ENCODE measurements around the gene ITGBL1. TPM values are rescaled to one million over a fixed set of nuclear protein-coding genes. Genes with fewer than 3 reads are reported as not detected.

Gene ITGBL1
- total RNA-seq, 3 donors from 2014 or later: 8.2 to 62.5 (median 18.6) TPM

DNA sequence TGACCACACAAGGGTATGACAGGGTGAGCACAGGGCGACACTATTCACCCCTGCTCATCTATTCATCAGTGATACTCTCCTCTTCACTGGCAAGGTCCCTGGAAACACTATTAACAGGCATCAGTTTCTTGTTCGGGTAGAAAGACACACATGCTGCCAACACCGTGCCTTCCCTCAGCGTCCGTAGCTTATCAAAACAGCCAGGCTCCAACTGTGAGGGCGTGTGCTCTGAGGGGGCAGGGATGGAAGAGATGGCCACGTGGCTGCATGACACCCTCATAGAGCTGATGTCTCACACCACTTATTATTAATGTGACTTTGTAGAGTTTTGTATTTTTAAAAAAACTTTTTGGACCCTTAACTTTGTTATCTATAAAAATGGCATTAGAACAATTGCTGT, 160.3 kb downstream of the ITGBL1 start:
- intact Hi-C loops (cut with DNase I; ENCODE audit: low total_unique reads): loop anchor here (2.0 kb wide), 1 partner anchor 38 kb away; no protein-coding TSS in a partner anchor
- Histone ChIP-seq H3K27ac (no peak overlapping the region), H3K4me3 (no peak overlapping the region), H3K36me3 (no peaks in the 10 kb centered on the region), H3K9me3 (no peaks in the 10 kb centered on the region), H3K4me1 (no peaks in the 10 kb centered on the region), H3K27me3 (no peaks in the 10 kb centered on the region)
- TF ChIP-seq, protein P1, sequence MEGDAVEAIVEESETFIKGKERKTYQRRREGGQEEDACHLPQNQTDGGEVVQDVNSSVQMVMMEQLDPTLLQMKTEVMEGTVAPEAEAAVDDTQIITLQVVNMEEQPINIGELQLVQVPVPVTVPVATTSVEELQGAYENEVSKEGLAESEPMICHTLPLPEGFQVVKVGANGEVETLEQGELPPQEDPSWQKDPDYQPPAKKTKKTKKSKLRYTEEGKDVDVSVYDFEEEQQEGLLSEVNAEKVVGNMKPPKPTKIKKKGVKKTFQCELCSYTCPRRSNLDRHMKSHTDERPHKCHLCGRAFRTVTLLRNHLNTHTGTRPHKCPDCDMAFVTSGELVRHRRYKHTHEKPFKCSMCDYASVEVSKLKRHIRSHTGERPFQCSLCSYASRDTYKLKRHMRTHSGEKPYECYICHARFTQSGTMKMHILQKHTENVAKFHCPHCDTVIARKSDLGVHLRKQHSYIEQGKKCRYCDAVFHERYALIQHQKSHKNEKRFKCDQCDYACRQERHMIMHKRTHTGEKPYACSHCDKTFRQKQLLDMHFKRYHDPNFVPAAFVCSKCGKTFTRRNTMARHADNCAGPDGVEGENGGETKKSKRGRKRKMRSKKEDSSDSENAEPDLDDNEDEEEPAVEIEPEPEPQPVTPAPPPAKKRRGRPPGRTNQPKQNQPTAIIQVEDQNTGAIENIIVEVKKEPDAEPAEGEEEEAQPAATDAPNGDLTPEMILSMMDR (IDR thresholded peaks at IDR 0.05): no peak
- TF ChIP-seq POLR2A (IDR thresholded peaks at IDR 0.05) (no peak), POLR2AphosphoS5 (IDR thresholded peaks at IDR 0.05) (no peak)
- DNase-seq (ENCODE audit: low spot score in 2 of 2): no peak

DNA sequence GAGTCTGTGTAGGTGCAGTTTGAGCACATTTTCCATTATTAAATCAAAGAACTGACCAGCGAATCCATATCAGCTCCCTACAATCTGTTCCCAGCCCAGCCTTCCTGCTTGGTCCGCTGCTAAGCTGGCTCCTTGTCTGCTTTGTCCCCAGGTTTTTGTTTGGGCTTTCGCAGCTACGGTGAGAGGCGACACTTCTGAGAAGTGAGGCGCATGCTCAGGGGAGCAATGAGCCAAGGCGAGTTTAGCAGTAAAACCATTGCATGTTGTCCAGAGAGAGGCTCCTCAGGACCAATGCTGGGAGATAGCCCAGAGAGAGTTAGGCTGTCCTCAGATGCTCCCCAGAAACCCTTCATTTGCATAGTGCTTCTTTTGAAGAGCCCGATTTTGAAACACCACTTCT, 162.0 kb downstream of the ITGBL1 start:
- TF ChIP-seq POLR2AphosphoS5 (IDR thresholded peaks at IDR 0.05) (no peak), POLR2A (IDR thresholded peaks at IDR 0.05) (no peak)
- TF ChIP-seq, protein P1 (IDR thresholded peaks at IDR 0.05): no peak

DNA sequence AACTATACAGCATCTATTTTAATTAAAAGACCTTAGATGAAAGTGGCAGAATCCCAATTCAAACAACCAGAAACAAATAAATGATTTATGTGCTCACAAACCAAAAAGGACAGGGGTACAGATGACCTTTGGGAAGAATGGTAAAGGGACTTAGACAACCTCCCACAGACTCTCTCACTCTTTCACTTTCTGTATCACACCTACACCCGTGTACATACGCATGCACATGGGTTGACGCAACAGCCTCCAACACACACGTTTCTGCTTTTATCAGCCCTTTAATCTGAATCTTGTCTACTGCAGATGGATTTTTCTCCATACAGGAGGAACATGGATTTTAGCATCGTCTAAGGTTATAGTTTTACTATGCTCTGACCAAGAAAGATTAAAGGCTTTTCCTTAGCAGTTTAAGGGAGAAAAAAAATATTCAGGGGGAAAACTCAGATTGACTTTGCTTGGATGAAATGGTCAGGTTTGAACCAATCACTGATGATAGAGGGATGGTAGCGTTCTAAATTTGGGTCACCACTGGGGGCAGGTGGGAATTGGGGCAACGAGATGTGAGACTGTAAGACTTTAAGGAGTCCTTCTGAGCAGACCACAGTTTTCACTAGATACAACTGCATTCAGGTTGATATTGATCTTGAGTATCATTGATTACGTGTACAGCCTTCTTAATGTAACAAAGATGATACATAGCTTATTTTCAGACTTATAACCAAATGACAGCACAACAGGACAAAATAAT, 166.1 kb downstream of the ITGBL1 start:
- no peaks in the 10 kb centered on the region for H3K4me1 ChIP-seq
- TF ChIP-seq POLR2A (IDR thresholded peaks at IDR 0.05) (no peak), POLR2AphosphoS5 (IDR thresholded peaks at IDR 0.05) (no peak)
- H3K36me3 ChIP-seq: no peaks in the 10 kb centered on the region
- no peaks in the 10 kb centered on the region for H3K27me3 ChIP-seq
- no peaks in the 10 kb centered on the region for H3K9me3 ChIP-seq
- intact Hi-C loops (cut with DNase I; ENCODE audit: low total_unique reads): no loop called here
- H3K4me3 ChIP-seq: no peak overlapping the region
- no peak for DNase-seq (ENCODE audit: low spot score in 2 of 2)
- no peak overlapping the region for H3K27ac ChIP-seq

More for the DNA sequence above, 162.0 kb downstream of the ITGBL1 start:
- Histone ChIP-seq H3K27ac (no peak overlapping the region), H3K4me3 (no peak overlapping the region), H3K27me3 (no peaks in the 10 kb centered on the region), H3K9me3 (no peaks in the 10 kb centered on the region), H3K4me1 (no peaks in the 10 kb centered on the region), H3K36me3 (no peaks in the 10 kb centered on the region)
- intact Hi-C loops (cut with DNase I; ENCODE audit: low total_unique reads): no loop called here
- DNase-seq (ENCODE audit: low spot score in 2 of 2): no peak

DNA sequence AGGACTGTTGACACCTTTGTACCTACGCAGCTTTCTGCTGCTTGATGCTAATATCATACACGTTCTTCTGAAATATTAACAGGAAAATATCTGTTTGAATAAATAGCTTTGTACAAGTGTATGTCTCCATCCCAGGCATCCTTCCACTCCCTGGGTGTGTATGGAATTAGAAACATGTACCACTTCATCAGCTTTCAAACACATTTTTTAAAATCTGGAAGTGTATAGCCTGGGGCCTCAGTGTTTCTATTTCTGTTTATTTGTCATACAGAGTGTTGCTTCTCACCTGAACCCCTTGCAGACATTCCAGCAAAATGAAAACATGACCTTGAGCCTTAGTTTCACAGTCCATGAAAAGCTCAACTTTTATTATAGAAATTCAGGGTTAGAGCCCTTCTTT, 168.6 kb downstream of the ITGBL1 start:
- no peaks in the 10 kb centered on the region for H3K27me3 ChIP-seq
- no peak overlapping the region for H3K4me3 ChIP-seq
- TF ChIP-seq POLR2AphosphoS5 (IDR thresholded peaks at IDR 0.05): no peak
- TF ChIP-seq, protein P1 (IDR thresholded peaks at IDR 0.05): no peak
- no peaks in the 10 kb centered on the region for H3K36me3 ChIP-seq
- no peak overlapping the region for H3K27ac ChIP-seq
- intact Hi-C loops (cut with DNase I; ENCODE audit: low total_unique reads): no loop called here
- H3K4me1 ChIP-seq: no peaks in the 10 kb centered on the region
- no peaks in the 10 kb centered on the region for H3K9me3 ChIP-seq
- no peak for DNase-seq (ENCODE audit: low spot score in 2 of 2)

DNA sequence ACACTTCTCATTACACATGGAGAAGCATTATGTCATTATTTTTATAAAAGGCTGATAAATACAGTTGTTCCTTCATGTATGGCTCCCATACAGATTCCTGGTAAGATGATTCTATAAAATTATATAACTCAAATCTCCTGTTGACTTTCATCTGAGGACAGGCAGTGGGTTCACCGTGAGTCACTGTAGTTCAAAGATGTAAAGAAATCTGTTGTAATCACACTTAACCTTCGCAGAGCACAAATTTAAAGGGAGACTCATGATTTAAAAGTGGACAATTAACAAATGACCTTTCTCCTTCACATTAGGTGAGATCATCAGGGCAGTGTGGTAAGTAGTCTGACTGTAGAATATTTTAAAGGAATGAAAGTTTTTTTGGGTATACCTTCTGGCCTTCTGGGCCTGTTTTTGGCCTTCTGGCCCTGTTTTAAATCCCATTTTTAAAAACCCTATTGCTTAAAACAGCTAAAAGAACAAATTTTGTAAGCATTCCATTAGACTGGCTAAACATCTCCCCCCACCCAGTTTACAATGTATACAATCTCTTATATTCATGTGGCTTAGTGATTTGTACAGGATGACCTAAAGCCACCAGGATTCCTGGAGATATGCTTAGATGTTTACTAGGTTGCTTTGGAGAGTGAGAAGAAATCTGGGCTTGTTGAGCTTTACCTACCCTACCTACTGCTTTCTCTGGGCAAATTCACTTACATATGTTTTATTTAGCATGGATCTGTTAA, 171.2 kb downstream of the ITGBL1 start:
- TF ChIP-seq POLR2AphosphoS5 (IDR thresholded peaks at IDR 0.05) (no peak), POLR2A (IDR thresholded peaks at IDR 0.05) (no peak)
- TF ChIP-seq, protein P1 (IDR thresholded peaks at IDR 0.05): no peak
- Histone ChIP-seq H3K27ac (no peak overlapping the region), H3K36me3 (no peaks in the 10 kb centered on the region), H3K4me3 (no peak overlapping the region), H3K9me3 (no peaks in the 10 kb centered on the region), H3K4me1 (no peaks in the 10 kb centered on the region), H3K27me3 (no peaks in the 10 kb centered on the region)
- no peak for DNase-seq (ENCODE audit: low spot score in 2 of 2)
- intact Hi-C loops (cut with DNase I; ENCODE audit: low total_unique reads): no loop called here
